GM19463 (cell line): Measurements from ENCODE around the gene TDRD12.
A peak's percentile ranks its signal among the peaks of the same experiment; 100 is the strongest.

Experiments
- ATAC-seq: cut with Tn5 transposase; IDR thresholded peaks from one replicate; pipeline ENCODE4 v1.9.1; 2021; ENCODE audit warnings: mild to moderate bottlenecking, moderate library complexity; ENCODE audit not compliant: unreplicated experiment

Gene TDRD12

DNA sequence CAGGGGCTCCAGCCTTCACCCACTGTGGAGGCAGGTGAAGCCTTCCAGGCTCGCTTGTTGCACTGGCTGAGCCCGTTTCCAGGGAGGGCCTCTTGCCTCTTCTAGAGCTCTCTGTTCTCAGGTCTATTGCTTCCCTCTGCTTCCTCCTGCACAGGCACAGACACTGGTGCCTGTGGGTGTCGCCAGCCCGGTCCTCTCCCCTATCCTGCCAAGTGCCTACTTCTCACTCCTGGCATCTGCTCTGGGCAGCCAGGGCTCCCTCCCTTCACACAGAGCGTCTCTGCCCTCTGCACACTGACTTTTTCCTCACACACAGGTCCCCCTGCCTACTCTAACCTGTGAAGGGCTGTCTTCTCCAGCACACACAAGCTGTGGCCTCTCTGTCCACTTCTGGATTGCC, 89.7 kb downstream of the TDRD12 start:
- ATAC-seq, result no peak

DNA sequence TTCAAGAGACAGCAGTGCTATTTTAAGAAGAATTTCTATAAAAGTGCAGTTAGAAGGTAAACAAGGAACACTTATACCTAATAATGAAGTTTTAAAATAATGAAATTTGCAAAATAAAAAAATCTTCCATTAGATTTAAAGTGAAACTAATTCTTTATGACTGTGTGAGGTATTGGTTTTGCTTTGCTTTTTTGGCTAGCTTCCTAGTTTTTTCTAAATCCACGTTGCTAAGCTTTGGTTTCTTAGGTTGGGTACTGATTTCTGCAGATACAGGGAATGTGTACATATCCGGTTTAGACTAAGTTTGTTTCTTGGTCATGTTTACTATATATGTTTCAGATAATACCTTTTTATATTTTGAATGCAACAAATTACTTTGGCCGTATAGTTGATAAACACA, 90.2 kb downstream of the TDRD12 start:
- no peak for ATAC-seq

DNA sequence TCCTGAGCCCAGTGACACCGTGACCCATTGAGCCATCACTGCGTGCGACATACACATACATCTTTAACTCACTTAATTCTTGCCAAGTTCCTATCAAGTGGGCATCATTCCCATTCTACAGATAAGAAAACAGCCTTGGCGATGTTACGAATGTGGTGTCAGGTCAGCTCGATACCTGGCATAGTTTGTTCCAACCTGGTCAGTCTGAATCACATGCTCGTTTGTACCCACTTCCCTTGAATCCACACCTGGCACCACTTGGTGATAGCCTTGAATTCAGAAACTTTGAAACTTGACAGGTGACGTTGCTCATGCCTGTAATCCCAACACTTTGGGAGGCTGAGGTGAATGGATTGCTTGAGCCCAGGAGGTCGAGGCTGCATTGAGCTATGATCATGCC, 90.9 kb downstream of the TDRD12 start:
- ATAC-seq, result no peak

DNA sequence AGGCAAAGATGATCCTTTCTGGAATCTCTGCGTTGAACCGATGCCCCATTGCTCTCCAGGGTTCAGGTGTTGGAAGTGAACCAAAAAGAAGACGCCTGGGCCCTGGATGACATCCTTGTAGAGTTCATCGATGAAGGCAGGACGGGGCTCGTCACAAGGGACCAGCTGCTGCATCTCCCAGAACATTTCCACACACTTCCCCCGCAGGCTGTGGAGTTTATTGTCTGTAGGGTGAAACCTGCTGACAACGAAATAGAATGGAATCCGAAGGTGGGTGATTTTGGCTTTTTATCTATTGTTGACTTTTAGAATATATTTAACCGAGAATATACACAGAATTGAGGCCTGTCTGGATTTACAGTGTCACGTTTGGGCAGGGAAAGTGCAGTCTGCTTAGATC, 91.6 kb downstream of the TDRD12 start:
- ATAC-seq, result no peak

DNA sequence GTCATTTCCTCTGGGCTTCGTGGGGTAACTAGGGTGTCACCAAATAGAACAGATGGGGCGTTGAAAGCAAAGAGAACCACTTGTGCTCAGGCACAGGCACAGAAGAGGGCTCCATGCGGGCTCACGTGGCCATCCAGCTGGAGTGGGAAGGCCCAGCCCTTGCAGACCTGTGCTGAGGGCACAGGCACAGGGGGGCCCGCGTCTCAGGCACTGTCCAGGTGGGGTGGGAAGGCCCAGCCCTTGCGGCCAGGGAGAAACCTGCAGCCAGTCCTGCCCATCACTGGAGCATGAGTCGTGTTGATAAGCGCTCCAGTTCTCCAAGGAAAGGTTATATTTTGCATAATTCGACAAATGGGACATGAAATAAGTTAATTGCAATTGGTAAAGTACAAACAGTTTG, 92.5 kb downstream of the TDRD12 start:
- no peak for ATAC-seq

DNA sequence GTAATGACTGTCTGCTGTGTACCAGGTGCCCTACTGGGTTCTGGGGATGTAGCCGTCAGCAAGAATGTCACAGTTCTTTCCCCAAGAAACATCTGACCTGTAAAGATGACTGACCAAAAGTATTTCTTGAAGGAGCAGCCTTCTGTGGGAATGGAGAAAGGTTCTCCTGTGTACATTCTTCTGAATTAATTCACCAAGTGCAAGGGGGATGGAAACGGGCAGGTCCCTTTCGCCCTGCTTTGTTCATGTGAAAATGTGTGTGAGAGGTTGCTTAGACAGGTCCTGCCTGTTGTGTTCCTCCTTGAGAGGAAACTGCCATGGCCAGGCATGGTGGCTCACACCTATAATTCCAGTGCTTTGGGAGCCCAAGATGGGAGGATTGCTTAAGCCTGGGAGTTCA, 93.0 kb downstream of the TDRD12 start:
- no peak for ATAC-seq

DNA sequence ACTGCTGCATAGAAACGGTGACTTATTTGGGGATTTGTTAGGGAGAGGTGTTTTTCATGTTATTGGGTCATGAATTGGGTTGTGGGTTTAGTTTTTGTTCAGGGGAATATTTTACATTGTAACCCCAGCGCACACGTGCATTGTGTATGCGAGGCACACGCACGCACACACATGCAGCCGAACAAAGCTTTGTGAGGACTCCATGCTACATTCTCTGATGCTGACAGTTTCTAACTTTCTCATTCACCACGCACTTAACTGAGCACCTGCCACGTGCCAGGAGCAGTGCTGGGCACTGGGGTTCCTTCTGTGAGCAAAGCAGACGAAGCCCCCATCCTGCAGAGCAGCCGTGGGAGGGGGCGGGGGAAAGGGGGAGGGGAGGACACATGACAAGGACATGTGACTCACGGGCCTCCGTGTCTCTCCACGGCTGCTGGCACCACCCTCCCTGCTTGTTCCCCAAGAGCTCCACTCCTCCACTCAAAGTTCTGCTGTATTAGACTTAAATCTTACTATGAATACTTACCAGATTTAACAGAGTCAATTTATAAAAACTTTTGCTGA, 94.4 kb downstream of the TDRD12 start:
- ATAC-seq, result no peak

DNA sequence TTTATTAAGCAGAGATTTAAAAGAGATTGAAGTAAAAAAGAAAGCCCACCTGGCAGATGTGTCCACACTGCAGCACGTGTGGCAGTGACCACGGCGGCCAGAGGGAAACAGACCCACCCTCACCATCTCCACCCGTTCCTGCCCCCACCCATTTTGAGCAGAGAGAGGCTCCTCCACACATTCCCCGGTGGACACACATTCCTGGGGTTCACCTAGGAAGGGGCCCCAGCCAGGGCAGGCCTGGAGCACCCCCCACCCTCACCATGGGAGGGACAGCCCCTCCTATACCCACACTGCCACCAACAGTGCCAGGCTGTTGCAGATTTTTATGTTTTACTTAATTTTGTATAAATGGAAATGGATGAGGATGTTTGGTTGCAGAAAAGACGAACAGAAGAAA, 95.1 kb downstream of the TDRD12 start:
- no peak for ATAC-seq

DNA sequence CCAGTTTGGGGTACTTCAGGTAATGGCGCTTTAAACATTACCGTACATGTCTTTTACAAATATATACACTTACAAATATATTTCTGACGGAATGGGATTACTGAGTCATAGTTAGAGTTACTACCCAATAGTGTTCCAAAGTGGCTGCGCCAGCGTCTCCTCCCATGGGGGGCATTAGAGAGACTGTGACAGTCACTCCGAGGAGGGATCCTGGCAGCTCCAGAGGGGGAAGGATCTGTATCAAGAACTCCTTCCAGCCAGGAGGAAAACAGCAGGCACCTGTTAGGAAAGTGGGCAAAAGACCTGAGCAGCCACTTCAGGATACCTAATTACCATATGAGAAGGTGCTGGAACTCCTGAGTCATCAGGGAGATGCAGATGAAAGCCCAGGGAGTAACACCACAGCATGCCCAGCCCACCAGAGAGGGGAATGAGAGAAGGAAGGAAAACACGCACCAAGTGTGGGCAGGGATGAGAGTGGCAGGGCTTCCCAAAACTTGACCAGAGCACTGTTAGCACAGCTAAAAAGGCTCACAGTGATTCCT, 97.1 kb downstream of the TDRD12 start:
- no peak for ATAC-seq

DNA sequence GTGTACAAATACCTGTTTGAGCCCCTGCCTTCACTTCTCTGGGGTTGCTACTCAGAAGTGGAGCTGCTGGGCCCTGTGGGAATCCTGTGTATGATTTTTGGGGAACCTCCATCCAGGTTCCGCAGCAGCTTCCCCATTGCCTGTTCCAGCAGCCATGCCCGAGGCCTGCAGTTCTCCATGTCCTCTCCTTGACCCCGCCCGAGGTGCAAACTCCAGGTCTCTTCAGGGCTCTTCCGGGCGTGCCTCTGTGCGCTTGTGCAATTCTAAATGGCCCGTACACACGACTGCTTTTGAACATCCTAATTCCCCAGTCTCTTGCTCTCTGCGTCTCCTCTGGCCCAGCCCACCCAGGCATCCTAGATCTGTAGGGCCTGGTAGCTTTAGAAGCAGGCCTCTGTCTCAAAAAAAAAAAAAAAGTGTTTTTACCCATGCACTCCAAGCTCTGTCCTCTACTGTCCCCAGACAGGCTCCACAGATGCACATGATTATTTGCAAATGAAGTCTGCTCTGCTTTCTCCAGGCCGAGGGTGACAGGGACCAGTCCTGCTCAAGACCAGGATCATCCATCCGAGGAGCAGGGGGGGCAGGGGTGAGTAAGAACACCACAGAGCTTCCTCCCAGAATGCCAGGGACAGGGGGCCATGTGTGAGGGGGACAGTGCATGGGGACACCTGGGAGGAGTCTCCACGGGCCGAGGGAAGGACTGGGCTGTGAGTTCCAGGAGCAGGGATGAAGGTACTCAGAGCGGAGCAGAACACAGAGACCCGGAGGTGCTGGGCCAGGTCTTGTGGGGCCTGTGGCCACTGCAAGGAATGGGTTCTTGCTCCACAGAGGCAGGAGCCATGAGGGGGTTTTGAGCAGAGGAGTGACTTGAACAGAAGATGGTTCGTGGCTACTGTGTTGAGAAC, 98.3 kb downstream of the TDRD12 start:
- ATAC-seq, result no peak

DNA sequence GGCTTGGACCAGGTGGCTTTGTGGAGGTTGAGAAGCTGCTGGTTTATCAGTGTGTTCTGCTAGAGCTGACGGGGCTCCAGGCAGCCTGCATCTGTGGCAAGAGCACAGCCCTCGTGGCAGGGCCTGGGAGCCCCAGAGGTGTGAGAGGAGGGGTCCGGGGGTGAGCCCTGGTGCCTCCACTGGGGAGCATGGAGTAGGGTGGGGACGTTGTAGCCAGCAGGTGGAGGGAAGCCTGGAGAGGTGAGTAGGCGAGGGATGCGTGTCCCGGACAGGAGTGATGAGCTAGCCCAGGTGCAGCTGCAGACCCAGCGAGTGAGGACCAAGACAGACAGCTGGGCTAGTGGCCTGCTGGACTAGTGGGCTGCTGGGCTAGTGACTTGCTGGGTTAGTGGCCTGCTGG, 99.0 kb downstream of the TDRD12 start:
- no peak for ATAC-seq

DNA sequence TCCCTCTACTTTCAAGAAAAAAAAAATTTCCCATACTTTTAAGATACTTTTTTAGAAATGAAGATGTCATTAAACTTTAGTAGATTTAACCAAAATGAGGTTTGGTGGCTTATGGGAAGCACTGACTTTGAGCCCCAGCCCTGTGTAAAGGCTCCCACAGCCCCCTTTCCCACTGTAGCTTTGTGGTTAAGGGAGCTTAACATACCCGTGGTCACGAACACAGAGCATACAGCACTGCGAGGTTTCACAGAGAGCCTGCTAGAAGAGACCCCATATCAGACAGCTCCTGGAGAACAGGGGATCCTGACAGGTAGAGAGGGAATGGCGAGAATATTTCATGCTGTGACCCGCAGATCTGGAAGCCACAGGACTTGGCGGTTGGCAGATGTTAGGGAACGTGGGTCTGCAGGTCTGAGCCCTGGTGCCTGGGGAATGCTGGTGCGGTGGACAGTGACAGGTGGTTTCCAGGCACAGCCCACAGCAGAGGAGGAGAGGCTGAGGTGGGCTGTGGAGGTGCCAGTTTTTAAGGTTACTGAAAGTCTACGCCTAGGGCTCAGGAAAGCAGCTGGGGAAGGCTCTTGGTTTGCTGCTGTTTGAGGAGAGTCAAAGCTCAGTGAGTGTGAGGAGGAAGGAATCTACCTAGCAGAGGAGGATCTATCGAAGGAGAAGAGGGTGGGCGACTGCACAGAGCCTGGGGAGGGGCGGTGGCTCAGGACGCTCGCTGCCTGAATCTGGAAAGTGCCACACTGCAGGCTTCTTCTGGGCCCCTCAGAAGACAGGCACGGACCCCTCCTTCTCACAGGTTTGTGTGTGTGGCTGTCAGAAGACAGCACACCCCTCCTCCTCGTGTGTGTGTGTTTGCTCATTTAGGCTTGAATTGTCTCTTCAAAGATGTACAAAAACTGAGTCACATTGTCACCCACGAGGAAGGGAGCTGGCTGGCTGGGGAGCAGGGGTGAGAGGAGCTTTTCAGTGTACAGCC, 100.1 kb downstream of the TDRD12 start:
- ATAC-seq, result peak; percentile 39

DNA sequence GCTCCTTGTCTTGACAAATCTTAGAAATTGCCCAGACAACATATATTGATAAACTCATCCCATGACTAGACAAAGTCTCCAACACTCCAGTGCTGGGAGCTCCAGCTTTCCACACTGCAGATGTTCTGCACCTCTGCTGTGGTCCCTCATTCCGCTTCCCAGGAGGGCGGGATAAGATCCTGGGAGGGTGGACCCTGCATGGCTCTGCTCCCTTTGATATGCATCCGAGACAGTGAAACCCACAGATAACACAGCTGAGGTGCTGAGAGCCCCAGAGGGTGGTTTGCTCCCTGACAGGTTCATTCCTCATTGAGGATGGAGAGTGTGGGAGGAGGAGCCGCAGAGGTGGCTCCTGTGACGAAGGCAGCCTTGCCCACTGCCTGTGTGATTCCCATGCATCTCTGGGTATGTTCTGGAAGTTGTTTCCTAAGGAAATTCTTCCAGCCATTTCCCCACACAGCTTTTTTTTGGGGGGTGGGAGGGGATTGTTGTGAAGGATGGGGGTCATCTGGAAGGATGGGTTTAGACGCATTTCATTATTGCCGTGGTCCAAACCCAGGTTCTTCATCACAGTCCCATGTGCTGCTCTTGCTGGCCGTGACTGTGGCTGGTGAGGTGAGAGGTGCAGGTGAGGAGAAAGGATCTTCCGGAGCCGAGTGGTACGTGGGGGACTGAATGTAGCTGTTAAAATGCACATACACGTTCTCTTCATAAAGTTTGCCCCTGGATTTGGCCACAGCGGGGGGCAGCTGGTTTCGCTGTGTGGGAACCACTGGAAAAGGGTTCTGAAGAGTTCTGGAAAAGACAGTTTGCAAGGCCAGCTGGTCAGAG, 103.6 kb downstream of the TDRD12 start:
- ATAC-seq, result no peak

DNA sequence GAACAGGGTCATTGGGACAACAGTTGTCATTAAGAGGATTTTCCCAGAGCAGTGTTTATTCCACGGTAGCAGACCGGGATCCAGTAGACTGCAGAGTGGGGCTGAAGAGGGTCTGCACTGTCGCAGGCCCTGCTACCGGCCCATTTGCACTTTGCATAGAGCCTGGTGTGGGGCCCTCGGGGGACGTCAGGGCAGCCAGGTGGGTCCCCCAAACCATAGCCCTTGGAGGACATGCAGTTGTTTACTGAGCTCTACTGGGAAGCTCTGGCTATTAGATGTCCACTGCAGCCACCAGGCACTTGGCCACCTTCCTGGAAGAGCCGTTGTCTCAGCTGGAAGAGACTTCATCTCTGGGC, 104.2 kb downstream of the TDRD12 start:
- no peak for ATAC-seq

DNA sequence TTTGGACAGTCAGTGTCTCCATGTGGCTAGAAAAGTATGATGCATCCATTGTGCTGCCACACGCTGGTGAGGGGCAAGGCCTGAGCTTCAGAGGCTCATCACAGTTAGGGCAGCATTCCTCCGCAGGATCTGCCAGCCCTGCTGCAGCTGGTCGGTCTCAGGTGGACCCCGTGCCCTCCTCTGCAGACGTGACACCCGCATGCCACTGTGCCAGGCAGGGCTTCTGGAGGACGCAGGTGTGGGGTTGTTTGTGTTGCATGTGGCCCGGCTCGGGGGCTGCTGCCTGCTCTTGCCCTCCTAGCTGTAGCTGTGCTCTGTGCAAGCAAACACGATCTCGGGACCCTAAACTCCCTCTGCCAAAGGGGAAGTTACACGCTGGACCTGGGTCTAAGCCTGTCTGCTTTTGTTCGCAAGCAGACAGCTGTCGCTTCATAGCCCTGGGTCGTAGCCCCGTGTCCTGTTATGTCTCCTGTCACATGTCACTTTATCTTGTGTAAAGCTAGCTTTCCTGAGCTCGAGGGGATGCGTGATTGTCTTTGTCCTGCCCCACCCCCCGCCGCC, 104.7 kb downstream of the TDRD12 start:
- ATAC-seq, result no peak

DNA sequence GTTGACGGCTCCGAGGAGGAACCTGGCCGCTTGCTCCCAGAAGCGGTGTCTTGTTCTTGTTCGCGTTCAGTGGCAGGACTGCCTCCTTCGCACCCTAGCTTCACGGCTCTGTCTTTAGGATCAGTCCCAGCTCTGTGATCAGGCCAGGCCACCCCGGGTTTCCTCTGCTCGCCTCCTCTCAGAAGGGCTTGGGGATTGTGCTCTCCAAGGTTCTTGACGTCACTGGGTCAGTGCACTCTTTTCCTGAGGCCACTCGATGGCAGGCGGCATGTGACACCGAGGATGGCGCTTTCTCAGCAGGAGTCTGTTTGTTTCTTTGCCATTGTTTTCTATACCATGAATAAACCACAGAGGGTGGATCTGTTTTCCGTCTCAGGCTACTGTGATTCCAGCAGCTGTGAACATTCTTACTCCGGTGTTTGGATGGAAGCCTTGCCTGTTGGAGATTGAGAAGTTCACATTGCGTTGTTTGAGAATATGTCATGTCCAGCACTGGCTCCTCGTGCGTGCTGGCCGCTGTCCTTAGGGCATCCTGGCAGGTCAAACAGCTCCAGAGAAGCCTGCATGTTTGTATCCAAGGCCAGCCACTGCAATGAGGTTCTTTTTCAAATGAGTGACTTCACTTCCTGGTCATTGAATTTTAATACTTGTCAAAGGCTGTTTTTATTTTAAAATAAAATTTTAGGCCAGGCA, 105.5 kb downstream of the TDRD12 start:
- no peak for ATAC-seq

DNA sequence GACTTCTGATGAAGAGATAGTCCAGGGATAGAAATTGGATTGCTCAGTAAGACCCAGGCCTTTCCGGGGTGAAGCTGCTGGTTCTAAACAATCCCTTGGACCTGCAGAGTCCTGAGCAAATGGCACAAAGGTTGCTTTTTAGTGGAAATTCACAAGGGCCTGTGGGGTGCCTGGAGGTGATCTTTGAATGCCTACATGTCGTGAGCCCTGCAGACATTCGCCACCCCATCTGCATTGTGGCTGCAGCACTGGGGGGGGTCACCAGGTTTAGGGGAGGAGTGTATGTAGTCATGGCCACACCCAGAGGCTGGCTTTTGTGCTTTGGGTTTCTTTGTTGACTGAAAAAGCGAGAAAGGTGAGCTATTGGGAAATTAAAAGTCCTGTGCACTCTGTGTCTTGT, 108.6 kb downstream of the TDRD12 start:
- ATAC-seq, result no peak

DNA sequence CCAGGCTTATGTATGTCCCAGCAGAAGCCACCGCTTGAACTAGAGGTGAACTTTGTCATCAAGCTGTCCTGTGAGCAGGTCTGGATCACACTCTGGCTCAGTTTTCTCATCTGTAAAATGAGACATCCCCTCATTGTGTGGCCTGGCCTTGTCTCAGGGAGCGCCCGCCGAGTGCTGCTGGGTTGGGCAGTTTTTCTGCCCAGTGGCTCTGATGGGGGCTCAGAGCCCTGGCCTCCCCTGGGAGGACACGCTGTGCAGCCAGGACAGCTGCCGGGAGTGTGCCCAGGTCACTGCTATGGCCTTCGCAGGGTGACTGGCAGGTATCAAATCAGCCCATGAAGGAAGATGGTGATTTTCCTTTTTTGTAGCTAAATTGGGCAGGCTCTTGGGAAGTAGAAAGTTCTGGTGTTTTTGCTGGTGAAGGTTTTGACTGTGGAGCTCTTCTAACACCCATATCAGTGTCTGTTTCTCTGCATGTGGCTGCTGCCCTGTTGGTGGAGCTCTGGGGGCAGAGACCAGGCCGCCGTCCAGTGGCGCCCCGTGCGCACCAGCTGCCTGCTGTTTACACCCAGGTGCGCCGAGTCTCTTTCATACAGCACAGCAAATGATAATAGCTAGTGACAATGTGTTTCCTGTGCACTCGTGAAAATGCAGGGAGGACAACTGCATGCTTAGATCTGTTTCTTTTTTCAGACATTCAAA, 109.2 kb downstream of the TDRD12 start:
- ATAC-seq, result no peak

DNA sequence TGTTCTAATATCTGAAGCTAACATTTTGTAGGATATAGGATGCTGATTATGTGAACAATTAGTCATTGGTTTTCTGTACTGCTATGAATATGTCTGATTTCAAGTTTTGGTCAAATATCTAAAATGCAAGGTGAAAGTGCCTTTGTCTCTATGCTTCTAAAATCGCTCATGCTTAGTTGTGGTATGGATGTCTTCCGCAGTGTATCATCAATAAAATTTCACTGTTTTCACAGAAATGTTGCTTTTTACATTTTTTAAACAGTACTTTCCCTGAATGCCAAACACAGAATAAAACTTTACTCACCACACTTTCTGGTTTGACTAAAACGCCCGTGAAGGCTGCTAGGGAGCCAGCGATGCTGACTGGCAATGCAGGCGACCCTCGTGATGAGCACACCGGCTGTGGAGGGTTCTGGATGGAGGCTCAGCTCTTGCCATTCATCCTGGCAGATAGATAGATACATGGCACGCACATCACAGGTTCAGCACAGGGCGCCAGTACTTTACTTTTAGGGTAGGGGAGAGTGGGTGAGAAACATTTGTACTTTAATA, 109.9 kb downstream of the TDRD12 start:
- no peak for ATAC-seq
